Gastroesophageal sphincter (tissue), 3 donors: ENCODE data around the gene NIM1K.

Experiments
- CTCF ChIP-seq, 4 experiments: fragments of 200-600 bp in 2 of 4; fragments of 450-650 bp in 2 of 4; sonication (generic) in 1 of 4; IDR thresholded peaks; one replicate each; pipeline ENCODE4 v1.5.1; 2017 to 2019; ENCODE audit warnings: antibody characterized with exemption in 4 of 4, mild to moderate bottlenecking in 2 of 4, moderate library complexity in 2 of 4
- EP300 ChIP-seq: sonication (generic); formaldehyde crosslinking; IDR thresholded peaks from one replicate; pipeline ENCODE4 v1.6.1; 2017; ENCODE audit warnings: antibody characterized with exemption, mild to moderate bottlenecking
- POLR2A ChIP-seq, 2 donors: fragments of 450-650 bp; IDR thresholded peaks; one replicate each; pipeline ENCODE4 v1.6.1; 2017; ENCODE audit warnings: antibody characterized with exemption in 2 of 2, mild to moderate bottlenecking in 2 of 2, moderate library complexity in 1 of 2
- POLR2AphosphoS5 ChIP-seq: sonication (generic); formaldehyde crosslinking; IDR thresholded peaks from one replicate; pipeline ENCODE4 v1.6.1; 2017; ENCODE audit warnings: antibody characterized with exemption

GRCh38 chr5:43204958-43205357 is 12.9 kb downstream of the NIM1K start:
- TF ChIP-seq CTCF (IDR thresholded peaks at IDR 0.05) (no peak), POLR2AphosphoS5 (no peak), EP300 (no peak), POLR2A (IDR thresholded peaks at IDR 0.05) (no peak)
